K562 (cell line): ENCODE results near the gene ATP5PF. TPM values are rescaled to one million over a fixed set of nuclear protein-coding genes. Genes with fewer than 3 reads are reported as not detected.

Experiments
- ARID3B ChIP-seq: fragments of 250-450 bp; sonication (Bioruptor Pico); IDR thresholded peaks from 2 replicates; pipeline ENCODE4 v1.4.0; 2020; ENCODE audit warnings: borderline replicate concordance
- CHAMP1 ChIP-seq: fragments of 450-650 bp; IDR thresholded peaks from 2 replicates; pipeline ENCODE4 v1.6.1; 2016; ENCODE audit warnings: mild to moderate bottlenecking
- COPS2 ChIP-seq: fragments of 450-650 bp; conservative IDR thresholded peaks from 2 replicates; pipeline ENCODE4 v1.6.1; 2016; ENCODE audit warnings: mild to moderate bottlenecking, moderate library complexity
- CREB1 ChIP-seq, 2 experiments: sonication (generic) in 1 of 2; formaldehyde crosslinking in 1 of 2; IDR thresholded peaks; 2 replicates each; pipeline versions ENCODE4 v1.6.1 to v1.8.0; 2012 to 2022; ENCODE audit warnings: inconsistent platforms in 1 of 2, mild to moderate bottlenecking in 1 of 2, missing genetic modification reagents in 1 of 2, moderate library complexity in 1 of 2
- FOXJ3 ChIP-seq: sonication (generic); formaldehyde crosslinking; IDR thresholded peaks from 2 replicates; pipeline ENCODE4 v1.4.0; 2020; ENCODE audit warnings: mild to moderate bottlenecking, missing genetic modification reagents
- HCFC1 ChIP-seq: IDR thresholded peaks from 2 replicates; pipeline ENCODE4 v1.6.1; 2012; ENCODE audit warnings: low read depth, low read length, improper control_type of control experiment
- JUNB ChIP-seq: fragments of 450-650 bp; formaldehyde crosslinking; conservative IDR thresholded peaks from 2 replicates; pipeline ENCODE4 v1.4.0; 2020; ENCODE audit warnings: mild to moderate bottlenecking
- MTA2 ChIP-seq: fragments of 450-650 bp; IDR thresholded peaks from 2 replicates; pipeline ENCODE4 v1.6.1; 2016; ENCODE audit warnings: low read depth
- NFIX ChIP-seq: fragments of 250-450 bp; sonication (Bioruptor Pico); IDR thresholded peaks from 2 replicates; pipeline ENCODE4 v1.4.0; 2020; ENCODE audit warnings: low read depth, mild to moderate bottlenecking, moderate library complexity
- NFYB ChIP-seq: IDR thresholded peaks from 2 replicates; pipeline ENCODE4 v1.6.1; 2011; ENCODE audit warnings: mild to moderate bottlenecking, moderate library complexity; ENCODE audit not compliant: insufficient read length; ENCODE audit errors: extremely low read depth
- PHF20 ChIP-seq: fragments of 450-650 bp; IDR thresholded peaks from 2 replicates; pipeline ENCODE4 v1.6.1; 2018; ENCODE audit not compliant: partially characterized antibody
- RBBP5 ChIP-seq: fragments of 200-600 bp; sonication (generic); IDR thresholded peaks from 2 replicates; pipeline ENCODE4 v1.6.1; 2012; ENCODE audit warnings: borderline replicate concordance, mild to moderate bottlenecking, low read length, control low read depth, inconsistent platforms; ENCODE audit not compliant: insufficient read depth, poor library complexity, severe bottlenecking
- ZNF124 ChIP-seq: sonication (generic); formaldehyde crosslinking; IDR thresholded peaks from 2 replicates; pipeline ENCODE4 v1.8.1; 2022; ENCODE audit warnings: missing genetic modification reagents
- ZNF232 ChIP-seq: sonication (generic); formaldehyde crosslinking; IDR thresholded peaks from 2 replicates; pipeline ENCODE4 v1.8.0; 2022; ENCODE audit warnings: mild to moderate bottlenecking, missing genetic modification reagents
- ZNF407 ChIP-seq: fragments of 450-650 bp; IDR thresholded peaks from 2 replicates; pipeline ENCODE4 v1.6.1; 2016; ENCODE audit warnings: low read depth
- polyA plus RNA-seq, 8 experiments: library from polyadenylated mRNA; depleted of rRNA in 4 of 8; stranded (reverse) in 5 of 8; unstranded in 3 of 8; fragments of >200 nt; fragmentation: Nextera tagmentation in 2 of 8; fragmentation: Illumina TruSeq in 1 of 8; extraction: Ambion mirVana in 2 of 8; extraction: Trizol in 1 of 8; gene quantifications; 2 replicates each; pipeline versions ENCODE4 v1.2.1 to v1.2.3, GENCODE V29; 2011 to 2014; ENCODE audit warnings: inconsistent platforms in 1 of 8, missing spikeins in 1 of 8
- total RNA-seq, 7 experiments: library from RNA; depleted of rRNA in 6 of 7; stranded (reverse); fragments of >200 nt in 6 of 7; fragmentation: Illumina TruSeq in 2 of 7; extraction: Trizol in 2 of 7; gene quantifications; 2 replicates each; pipeline versions ENCODE4 v1.2.1 to v1.2.3, GENCODE V29; 2011 to 2021; ENCODE audit warnings: low replicate concordance in 1 of 7

The ATP5PF gene
- total and polyA plus RNA-seq, 9 of the 15 experiments (the other 6 are each of a cell fraction or from before 2014, with no cell fraction given), result 242 to 2,488 (median 533) TPM

- TF ChIP-seq ARID3B (CRISPR knock-in tag) (no peak), ZNF124 (CRISPR knock-in tag) (no peak), COPS2 (no peak), RBBP5 (peak; percentile 81), NFYB (no peak), ZNF407 (peak; percentile 99), CREB1 (IDR thresholded peaks at IDR 0.05) (peak; percentile 79; the same call in 1 of the 2 replicates), CREB1 (CRISPR knock-in tag; IDR thresholded peaks at IDR 0.05) (peak; percentile 82), PHF20 (peak; percentile 96), CHAMP1 (peak; percentile 71), FOXJ3 (no peak), HCFC1 (peak; percentile 77), NFIX (CRISPR knock-in tag) (no peak), MTA2 (peak; percentile 82), ZNF232 (no peak), JUNB (CRISPR knock-in tag) (no peak)
Observed at GRCh38 chr21:25734904-25735645, at the start of gene ATP5PF, which contains the start of gene GABPA (continued).
